ENCODE data around the gene STEAP1.

Gene STEAP1

DNA sequence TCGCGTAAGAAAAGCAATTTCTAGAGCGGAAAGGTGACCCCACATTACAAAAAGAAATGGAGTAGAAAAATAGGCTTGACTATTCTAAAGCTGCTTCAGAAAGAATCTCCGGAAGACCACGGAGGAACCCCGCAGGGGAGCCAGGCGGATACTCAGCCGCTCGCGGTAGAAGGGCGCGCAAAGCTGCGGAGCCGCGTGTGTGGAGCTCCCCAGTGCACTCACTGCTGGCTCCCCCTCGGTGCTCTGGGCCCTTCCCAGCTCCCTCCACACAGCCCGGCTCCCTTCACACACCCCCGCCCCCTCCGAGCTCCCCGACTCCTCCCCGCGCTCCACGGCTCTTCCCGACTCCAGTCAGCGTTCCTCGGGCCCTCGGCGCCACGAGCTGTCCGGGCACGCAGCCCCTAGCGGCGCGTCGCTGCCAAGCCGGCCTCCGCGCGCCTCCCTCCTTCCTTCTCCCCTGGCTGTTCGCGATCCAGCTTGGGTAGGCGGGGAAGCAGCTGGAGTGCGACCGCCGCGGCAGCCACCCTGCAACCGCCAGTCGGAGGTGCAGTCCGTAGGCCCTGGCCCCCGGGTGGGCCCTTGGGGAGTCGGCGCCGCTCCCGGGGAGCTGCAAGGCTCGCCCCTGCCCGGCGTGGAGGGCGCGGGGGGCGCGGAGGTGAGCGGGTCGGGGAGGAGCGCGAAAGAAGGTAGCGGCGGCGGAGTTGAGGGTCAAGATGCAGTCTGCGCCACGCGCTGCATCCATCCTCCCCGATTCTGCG is 57.3 kb downstream of the STEAP1 start, which contains the start of gene STEAP2:
Gene STEAP2, plus strand, starts transcription at position 350 of the 758 bp plus-strand sequence. CDS start 13,343 bp downstream, outside the sequence.
- peak; percentile 13 to 28 for DNase-seq (ENCODE audit: low read depth in 2 of 2)

DNA sequence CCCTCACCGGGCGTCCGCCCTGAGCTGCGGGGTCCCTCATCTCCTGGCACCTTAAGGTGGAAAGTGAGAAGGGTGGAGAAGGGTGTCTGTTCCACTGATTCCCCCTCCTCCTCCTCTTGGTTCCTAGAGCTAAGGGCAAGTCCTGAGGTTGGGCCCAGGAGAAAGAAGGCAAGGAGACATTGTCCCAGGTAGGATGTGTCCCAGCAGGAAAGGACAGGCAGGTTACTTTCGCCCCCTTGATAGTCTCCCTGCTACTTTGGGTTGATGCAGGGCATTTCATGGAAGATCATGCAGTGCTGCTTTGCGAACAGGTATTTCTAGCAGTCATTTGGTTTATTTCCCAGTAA is 57.9 kb downstream of the STEAP1 start:
- no peak for DNase-seq (ENCODE audit: low read depth in 2 of 2)

DNA sequence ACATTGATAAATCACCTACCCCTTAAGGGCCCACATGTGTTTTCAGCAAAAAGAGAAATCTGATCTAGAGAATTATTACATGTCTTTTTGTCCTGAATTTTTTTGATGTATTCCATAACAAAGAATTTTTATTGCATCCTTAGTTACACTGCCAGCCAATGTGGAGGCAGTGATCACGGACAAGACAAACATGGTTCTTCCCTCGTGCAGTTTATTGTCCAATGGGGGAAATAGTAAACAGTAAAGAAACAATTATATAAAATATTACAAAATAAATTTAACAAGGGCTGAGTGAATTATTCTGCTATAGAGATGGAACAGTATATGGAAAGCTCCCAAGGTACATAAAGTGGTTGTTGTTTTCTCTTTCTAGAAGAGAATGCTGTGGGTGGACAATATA is 59.3 kb downstream of the STEAP1 start:
- no peak for DNase-seq (ENCODE audit: low read depth in 2 of 2)

Measured in stimulated activated CD8-positive, alpha-beta memory T cell treated with anti-CD3 and anti-CD28 coated beads, Interleukin-2, amount 100 ng/mL, for 48 hours (primary cell).